Caki2 (cell line): Measurements from ENCODE around the gene CCM2L. TPM values are rescaled to one million over a fixed set of nuclear protein-coding genes. Genes with fewer than 3 reads are reported as not detected.

Experiments used
- DNase-seq: peaks from one replicate; pipeline ENCODE4 v3.0.0-alpha.2; 2015; ENCODE audit warnings: low read depth
- in situ Hi-C: cut with HindIII; loops from 2 replicates; pipeline ENCODE4 v1.10.0; 2016; ENCODE audit warnings: low sequenced_read_pairs, low pct_unique_long_range_greater_than_20kb, mixed read lengths
- total RNA-seq: library from RNA; depleted of rRNA; stranded (reverse); fragments of >200 nt; shearing (Covaris generic); gene quantifications from 2 replicates; pipeline ENCODE4 v1.2.3, GENCODE V29; 2014; ENCODE audit warnings: low replicate concordance; rRNA removed

CCM2L gene
- total RNA-seq, 1 experiment from 2014 or later, result 29.4 TPM

- no peak for DNase-seq
- in situ Hi-C loops, result no loop called here
Observed at GRCh38 chr20:32070282-32070681, 60.0 kb downstream of the CCM2L start.

- in situ Hi-C loops, result no loop called here
- no peak for DNase-seq
Observed at GRCh38 chr20:32070690-32071213, 60.5 kb downstream of the CCM2L start.

- DNase-seq, result no peak
- in situ Hi-C loops, result no loop called here
Observed at GRCh38 chr20:32071395-32072167, 61.3 kb downstream of the CCM2L start.

GRCh38 chr20:32072168-32072750 lies 62.0 kb downstream of the CCM2L start:
- in situ Hi-C loops, result no loop called here
- DNase-seq, result no peak

GRCh38 chr20:32075534-32075933 lies 65.3 kb downstream of the CCM2L start:
- in situ Hi-C loops, result no loop called here
- DNase-seq, result no peak

- in situ Hi-C loops, result no loop called here
- DNase-seq, result no peak
Observed at GRCh38 chr20:32077190-32077589, 67.0 kb downstream of the CCM2L start.

GRCh38 chr20:32078322-32078721 lies 68.1 kb downstream of the CCM2L start:
- in situ Hi-C loops, result no loop called here
- DNase-seq, result no peak

GRCh38 chr20:32078791-32079190 lies 68.6 kb downstream of the CCM2L start:
- no peak for DNase-seq
- in situ Hi-C loops, result no loop called here

GRCh38 chr20:32079655-32080109 lies 69.4 kb downstream of the CCM2L start:
- in situ Hi-C loops, result loop anchor here (10.0 kb wide), 1 partner anchor 135 kb away; no protein-coding TSS in a partner anchor
- no peak for DNase-seq

- DNase-seq, result no peak
- in situ Hi-C loops, result loop anchor here (10.0 kb wide), 1 partner anchor 136 kb away; no protein-coding TSS in a partner anchor
Observed at GRCh38 chr20:32080783-32081182, 70.5 kb downstream of the CCM2L start.

Other genes starting within 250 kb of the CCM2L start
- gene MYLK2, start 191.1 kb upstream of the CCM2L start, total RNA-seq, result not detected in 2 replicates
- gene FOXS1, start 164.8 kb upstream of the CCM2L start, total RNA-seq, result not detected in 2 replicates
- gene DUSP15, start 139.9 kb upstream of the CCM2L start, total RNA-seq, result 3.9 TPM in 1 of 2 replicates, not detected in the other
- gene TTLL9, start 139.8 kb upstream of the CCM2L start, total RNA-seq, result 0.20 TPM in 1 of 2 replicates, not detected in the other
- 50.9 and 55.6 TPM in 2 replicates for gene PDRG1, start 58.4 kb upstream of the CCM2L start, total RNA-seq
- gene XKR7, start 42.3 kb upstream of the CCM2L start, total RNA-seq, result 8.1 and 9.7 TPM in 2 replicates
- gene HCK, start 41.8 kb downstream of the CCM2L start, total RNA-seq, result not detected in 2 replicates
- gene TM9SF4, start 99.3 kb downstream of the CCM2L start, total RNA-seq, result 7.4 and 13.1 TPM in 2 replicates
- 0.35 and 0.37 TPM in 2 replicates for gene PLAGL2, start 197.3 kb downstream of the CCM2L start, total RNA-seq
- gene POFUT1, start 197.4 kb downstream of the CCM2L start, total RNA-seq, result 62.2 and 65.7 TPM in 2 replicates